ENCODE data around the gene VSIG10L. TPM values are rescaled to one million over a fixed set of nuclear protein-coding genes. Genes with fewer than 3 reads are reported as not detected.

The VSIG10L gene
- total RNA-seq, 2 experiments from 2014 or later, result 0.11 to 0.14 TPM

DNA sequence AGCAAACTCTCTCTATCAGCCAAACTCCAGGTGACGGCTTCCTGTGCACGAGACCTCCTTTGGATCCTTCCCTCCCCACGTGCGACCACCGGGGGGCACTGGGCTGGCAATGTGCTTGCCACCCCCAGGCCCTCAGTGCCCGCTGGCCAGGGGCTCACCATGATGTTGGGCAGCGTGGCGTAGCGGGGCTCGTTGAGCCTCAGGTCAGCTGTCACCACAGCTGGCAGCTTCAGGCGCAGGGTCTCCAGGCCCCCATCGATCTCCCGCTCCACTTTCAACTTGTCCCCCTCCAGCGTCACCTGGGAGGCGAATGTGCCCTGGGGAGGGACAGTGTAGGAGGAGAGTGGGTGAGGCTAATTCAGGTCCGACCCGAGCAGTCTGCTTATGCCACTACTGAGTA is 4.8 kb upstream of the VSIG10L start:
- no peaks in the 10 kb centered on the region for H3K4me1 Mint-ChIP-seq (ENCODE audit: low read depth)
- TF ChIP-seq, protein P1, sequence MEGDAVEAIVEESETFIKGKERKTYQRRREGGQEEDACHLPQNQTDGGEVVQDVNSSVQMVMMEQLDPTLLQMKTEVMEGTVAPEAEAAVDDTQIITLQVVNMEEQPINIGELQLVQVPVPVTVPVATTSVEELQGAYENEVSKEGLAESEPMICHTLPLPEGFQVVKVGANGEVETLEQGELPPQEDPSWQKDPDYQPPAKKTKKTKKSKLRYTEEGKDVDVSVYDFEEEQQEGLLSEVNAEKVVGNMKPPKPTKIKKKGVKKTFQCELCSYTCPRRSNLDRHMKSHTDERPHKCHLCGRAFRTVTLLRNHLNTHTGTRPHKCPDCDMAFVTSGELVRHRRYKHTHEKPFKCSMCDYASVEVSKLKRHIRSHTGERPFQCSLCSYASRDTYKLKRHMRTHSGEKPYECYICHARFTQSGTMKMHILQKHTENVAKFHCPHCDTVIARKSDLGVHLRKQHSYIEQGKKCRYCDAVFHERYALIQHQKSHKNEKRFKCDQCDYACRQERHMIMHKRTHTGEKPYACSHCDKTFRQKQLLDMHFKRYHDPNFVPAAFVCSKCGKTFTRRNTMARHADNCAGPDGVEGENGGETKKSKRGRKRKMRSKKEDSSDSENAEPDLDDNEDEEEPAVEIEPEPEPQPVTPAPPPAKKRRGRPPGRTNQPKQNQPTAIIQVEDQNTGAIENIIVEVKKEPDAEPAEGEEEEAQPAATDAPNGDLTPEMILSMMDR (IDR thresholded peaks at IDR 0.05), result no peak
- H3K9me3 Mint-ChIP-seq, result no peaks in the 10 kb centered on the region
- H3K9me3 ChIP-seq (ENCODE audit: control insufficient read depth in 1 of 2, insufficient read depth in 1 of 2, low read length in 2 of 2), result no peaks in the 10 kb centered on the region
- H3K4me3 ChIP-seq (ENCODE audit: low read length), result no peak overlapping the region
- no peak for DNase-seq
- no peak for ATAC-seq (ENCODE audit: poor library complexity)
- H3K27me3 Mint-ChIP-seq, result no peaks in the 10 kb centered on the region
- CTCF ChIA-PET, result no interaction called here
- H3K4me3 Mint-ChIP-seq, result no peak overlapping the region
- H3K27ac ChIP-seq (ENCODE audit: low read depth in 1 of 2, low read length in 2 of 2), result no peak overlapping the region
- no peaks in the 10 kb centered on the region for H3K27me3 ChIP-seq (ENCODE audit: control insufficient read depth in 1 of 2, insufficient read depth in 2 of 2, low read length in 2 of 2)
- POLR2A ChIA-PET, result no interaction called here
- no peak overlapping the region for H3K27ac Mint-ChIP-seq
- peaks cover 45% of the 10 kb centered on the region for H3K36me3 Mint-ChIP-seq (ENCODE audit: low read depth)
- no peaks in the 10 kb centered on the region for H3K4me1 ChIP-seq (ENCODE audit: insufficient read depth, low read length)
- H3K36me3 ChIP-seq (ENCODE audit: insufficient read depth, low read length), result peaks cover 45% of the 10 kb centered on the region
- intact Hi-C loops (cut with DNase I, micrococcal nuclease), result no loop called here

- TF ChIP-seq, protein P1 (IDR thresholded peaks at IDR 0.05), result no peak
- peaks cover 9% of the 10 kb centered on the region for H3K4me1 Mint-ChIP-seq (ENCODE audit: low read depth)
- H3K36me3 Mint-ChIP-seq (ENCODE audit: low read depth), result peaks cover 31% of the 10 kb centered on the region
- CTCF ChIA-PET, result no interaction called here
- H3K4me3 Mint-ChIP-seq, result no peak overlapping the region
- no peaks in the 10 kb centered on the region for H3K9me3 Mint-ChIP-seq
- Histone ChIP-seq H3K4me1 (ENCODE audit: insufficient read depth, low read length) (peaks cover 5% of the 10 kb centered on the region), H3K27me3 (ENCODE audit: control insufficient read depth in 1 of 2, insufficient read depth in 2 of 2, low read length in 2 of 2) (no peaks in the 10 kb centered on the region), H3K36me3 (ENCODE audit: insufficient read depth, low read length) (peaks cover 33% of the 10 kb centered on the region), H3K4me3 (ENCODE audit: low read length) (no peak overlapping the region), H3K9me3 (ENCODE audit: control insufficient read depth in 1 of 2, insufficient read depth in 1 of 2, low read length in 2 of 2) (no peaks in the 10 kb centered on the region), H3K27ac (ENCODE audit: low read depth in 1 of 2, low read length in 2 of 2) (peak overlapping the region in 1 of 2 donors; percentile 6)
- peak overlapping the region; percentile 7 for H3K27ac Mint-ChIP-seq
- ATAC-seq (ENCODE audit: poor library complexity), result no peak
- no peaks in the 10 kb centered on the region for H3K27me3 Mint-ChIP-seq
- POLR2A ChIA-PET, result no interaction called here
- no peak for DNase-seq
- intact Hi-C loops (cut with DNase I, micrococcal nuclease), result no loop called here
These were observed 3.2 kb upstream of the VSIG10L start for GRCh38 chr19:51345076-51345620.

GRCh38 chr19:51342631-51343569 is 961 bp upstream of the VSIG10L start:
- ChIA-PET CTCF (no interaction called here), POLR2A (no interaction called here)
- Histone ChIP-seq H3K27ac (ENCODE audit: low read depth in 1 of 2, low read length in 2 of 2) (no peak overlapping the region), H3K36me3 (ENCODE audit: insufficient read depth, low read length) (peaks cover 25% of the 10 kb centered on the region), H3K4me1 (ENCODE audit: insufficient read depth, low read length) (peaks cover 23% of the 10 kb centered on the region), H3K4me3 (ENCODE audit: low read length) (no peak overlapping the region), H3K27me3 (ENCODE audit: control insufficient read depth in 1 of 2, insufficient read depth in 2 of 2, low read length in 2 of 2) (no peaks in the 10 kb centered on the region), H3K9me3 (ENCODE audit: control insufficient read depth in 1 of 2, insufficient read depth in 1 of 2, low read length in 2 of 2) (no peaks in the 10 kb centered on the region)
- no peak overlapping the region for H3K27ac Mint-ChIP-seq
- TF ChIP-seq, protein P1 (IDR thresholded peaks at IDR 0.05), result no peak
- peaks cover 24% of the 10 kb centered on the region for H3K36me3 Mint-ChIP-seq (ENCODE audit: low read depth)
- DNase-seq, result no peak
- no peaks in the 10 kb centered on the region for H3K9me3 Mint-ChIP-seq
- H3K27me3 Mint-ChIP-seq, result no peaks in the 10 kb centered on the region
- ATAC-seq (ENCODE audit: poor library complexity), result no peak
- peaks cover 23% of the 10 kb centered on the region for H3K4me1 Mint-ChIP-seq (ENCODE audit: low read depth)
- peak overlapping the region; percentile 66 for H3K4me3 Mint-ChIP-seq
- intact Hi-C loops (cut with DNase I, micrococcal nuclease), result no loop called here

Measured in CD4-positive, alpha-beta T cell (primary cell).